ENCODE measurements around the gene KDM2B. TPM values are rescaled to one million over a fixed set of nuclear protein-coding genes. Genes with fewer than 3 reads are reported as not detected.
A peak's percentile ranks its signal among the peaks of the same experiment; 100 is the strongest.

Gene KDM2B
- polyA plus RNA-seq, 1 donor, result 86.4 TPM

DNA sequence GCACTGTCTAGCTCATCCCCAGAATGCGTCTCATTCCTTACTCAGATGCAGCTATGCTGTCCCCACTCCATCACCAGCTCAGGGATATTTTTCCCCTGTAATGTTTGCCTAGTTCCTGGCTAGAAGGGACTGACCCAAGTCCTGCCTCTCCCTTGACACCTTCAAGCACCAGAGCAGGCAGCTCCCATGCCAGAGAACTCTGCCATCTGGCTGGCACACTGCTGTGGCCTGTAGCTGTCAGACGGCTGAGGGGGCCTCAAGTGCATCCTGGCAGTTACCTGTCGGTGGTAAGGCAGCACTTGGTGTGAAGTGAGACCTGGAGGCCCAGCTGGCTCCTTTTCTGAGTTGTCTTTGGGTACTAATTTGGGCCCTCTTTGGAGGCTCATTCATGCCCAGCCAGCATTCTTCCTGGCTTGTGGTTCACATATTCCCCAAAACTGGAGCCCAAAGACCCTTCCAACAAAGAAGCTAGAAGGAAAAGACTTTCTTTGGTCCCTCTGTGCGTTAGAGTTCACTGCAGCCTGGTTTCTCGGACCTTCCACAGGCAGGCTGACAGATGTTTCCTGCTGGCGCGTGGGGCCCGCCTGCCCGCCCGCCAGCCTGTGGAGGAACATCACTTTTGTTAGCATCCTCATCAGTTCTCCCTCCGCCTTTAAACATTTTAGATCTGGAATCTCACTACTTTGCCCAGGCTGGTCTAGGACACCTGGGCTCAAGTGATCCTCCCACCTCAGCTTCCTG, 147.9 kb downstream of the KDM2B start:
- no peak for DNase-seq

DNA sequence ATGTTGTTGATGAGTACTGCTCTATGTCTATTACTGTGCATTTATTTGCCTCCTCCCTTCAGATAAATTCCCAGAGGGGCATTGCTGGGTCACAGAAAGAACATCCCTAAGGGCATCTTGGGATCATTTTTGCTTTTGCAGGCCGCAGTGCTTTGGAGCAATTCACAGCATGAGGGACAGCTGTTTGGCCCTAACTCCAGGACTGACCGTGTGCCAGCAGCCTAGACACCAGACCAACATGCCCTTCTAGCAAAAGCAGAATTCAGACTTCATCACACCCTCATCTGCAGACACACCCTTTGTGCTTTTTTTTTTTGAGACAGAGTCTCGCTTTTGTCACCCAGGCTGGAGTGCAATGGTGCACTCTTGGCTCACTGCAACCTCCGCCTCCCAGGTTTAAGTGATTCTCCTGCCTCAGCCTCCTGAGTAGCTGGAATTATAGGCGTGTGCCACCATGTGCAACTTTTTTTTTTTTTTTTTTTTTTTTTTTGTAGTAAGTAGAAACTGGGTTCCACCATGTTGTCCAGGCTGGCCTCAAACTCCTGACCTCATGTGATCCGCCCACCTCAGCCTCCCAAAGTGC, 149.9 kb downstream of the KDM2B start:
- no peak for DNase-seq

DNA sequence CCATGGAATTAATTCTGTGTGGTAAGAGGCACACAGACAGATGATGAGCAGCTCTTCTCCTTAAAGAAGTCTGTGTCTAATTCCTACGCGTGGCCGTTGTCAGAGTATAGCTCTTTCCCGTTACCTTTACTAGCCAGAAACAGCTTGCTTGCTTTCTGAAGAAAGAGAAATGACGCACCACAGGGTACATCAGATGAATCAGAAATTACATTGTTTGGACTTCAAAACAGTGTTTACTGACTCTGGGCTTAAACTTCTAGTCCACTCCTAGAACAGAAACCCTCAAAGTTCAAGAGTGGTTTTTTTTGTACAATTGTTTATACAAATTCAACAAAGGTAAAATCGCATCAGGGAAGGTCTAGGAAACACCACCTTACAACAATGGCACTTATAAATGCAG, 151.9 kb downstream of the KDM2B start:
- no peak for DNase-seq

DNA sequence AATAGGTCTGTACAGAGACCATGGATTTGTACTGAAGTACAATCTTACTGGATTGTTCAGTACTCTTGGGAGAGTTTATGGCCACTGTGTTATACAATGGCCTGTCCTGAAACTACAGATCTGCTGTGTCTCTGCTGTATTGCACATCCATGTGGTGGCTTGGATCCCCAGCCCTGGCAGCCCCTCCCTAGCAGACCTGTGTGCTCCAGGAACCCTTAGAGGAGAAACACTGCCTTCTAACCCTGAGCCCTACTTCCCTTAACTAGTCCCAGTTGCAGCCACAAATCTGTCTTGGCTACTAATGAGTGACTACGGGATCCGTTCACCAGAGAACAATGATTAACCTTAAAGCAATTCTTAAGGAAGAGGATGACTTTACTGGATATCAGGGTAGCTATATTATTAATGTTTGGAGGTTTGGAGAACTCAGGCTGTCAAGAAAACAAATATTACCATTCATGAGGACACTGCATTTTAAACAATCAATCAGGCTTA, 153.2 kb downstream of the KDM2B start:
- no peak for DNase-seq

DNA sequence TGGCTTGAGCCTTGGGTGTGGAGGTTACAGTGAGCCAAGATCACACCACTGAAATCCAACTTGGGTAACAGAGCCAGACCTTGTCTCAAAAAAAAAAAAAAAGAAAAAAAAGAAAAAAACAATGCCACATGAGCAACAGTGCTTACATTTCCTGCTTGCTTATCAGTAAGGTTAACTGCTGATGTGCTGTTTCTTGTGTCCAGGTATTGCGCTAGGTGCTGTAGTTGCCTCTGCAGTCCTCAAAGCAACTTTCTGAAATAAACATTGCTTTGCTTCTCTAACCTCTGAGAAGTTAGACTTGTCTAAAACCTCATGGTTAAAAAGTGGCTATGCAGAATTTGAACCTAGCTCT, 156.2 kb downstream of the KDM2B start:
- no peak for DNase-seq

DNA sequence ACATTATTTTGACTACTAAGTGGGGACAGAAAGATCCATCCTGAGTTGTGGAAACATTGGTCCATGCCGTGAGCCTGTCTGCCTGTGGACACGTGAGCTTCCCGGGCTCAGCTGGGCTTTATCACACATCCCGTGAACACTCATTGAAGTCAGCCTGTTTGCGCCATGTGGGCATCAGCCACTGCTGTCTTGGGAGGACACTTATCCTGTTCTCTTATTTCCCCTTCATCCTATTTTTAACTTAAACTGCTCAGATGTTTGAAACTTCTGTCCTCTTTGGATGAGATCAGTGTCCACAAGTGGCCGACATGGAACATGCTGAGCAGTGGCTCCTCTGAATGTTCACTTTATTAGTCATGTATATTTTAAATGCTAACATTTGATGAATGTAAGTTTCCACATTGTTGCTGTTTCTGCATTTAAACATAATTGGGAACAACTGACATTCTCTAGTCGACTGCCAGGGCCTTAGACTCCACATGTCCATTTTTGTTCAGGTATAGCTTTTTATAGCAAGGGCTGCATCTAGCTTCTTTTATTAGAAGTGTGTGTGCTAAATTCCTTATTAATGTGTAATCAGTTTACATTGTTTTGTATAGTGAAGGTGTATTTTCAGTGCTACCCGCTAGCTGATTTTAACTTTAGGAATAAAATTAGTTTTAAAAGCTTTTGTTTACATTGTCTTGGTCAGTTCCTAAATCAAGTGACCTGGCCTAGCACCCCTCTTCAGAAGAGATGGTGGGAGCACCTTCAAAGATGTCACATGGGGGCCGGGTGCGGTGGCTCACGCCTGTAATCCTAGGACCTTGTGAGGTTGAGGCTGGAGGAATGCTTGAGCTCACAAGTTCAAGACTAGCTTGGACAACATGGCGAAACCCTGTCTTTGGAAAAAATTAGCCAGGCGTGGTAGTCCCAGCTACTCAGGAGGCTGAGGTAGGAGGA, 156.9 kb downstream of the KDM2B start:
- no peak for DNase-seq

DNA sequence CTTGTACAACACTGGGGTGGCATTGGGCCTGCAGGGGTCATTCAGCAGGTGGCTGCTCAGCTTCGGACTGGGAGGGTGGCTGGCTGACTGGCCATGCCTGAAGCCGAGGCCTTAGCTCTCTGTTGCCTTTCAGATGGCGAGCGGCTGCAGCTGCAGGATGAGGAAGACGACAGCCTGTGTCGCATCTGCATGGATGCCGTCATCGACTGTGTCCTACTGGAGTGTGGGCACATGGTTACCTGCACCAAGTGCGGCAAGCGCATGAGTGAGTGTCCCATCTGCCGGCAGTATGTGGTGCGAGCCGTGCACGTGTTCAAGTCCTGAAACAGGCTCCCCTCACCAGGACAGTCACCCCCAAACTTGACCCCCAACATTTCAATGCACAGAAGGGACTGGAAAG, 157.6 kb downstream of the KDM2B start:
- DNase-seq, result no peak

DNA sequence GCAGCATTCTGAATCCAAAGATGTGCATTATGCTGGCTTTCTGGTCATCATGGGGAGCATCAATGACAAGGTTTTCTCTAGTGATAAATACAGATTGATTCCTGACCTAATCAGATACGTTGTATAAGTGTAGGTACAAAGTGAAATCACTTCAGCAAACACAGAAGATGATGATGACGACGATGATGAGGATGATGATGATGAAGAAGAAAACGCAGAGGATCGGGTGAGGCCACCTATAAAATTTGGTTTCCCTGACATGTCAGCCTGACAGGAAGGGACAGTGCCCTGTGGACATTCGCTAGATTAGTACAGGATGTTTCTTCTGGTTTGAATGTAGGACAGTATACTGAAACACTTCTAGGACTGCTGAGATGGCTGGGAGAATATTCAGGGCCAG, 160.7 kb downstream of the KDM2B start:
- DNase-seq, result no peak

DNA sequence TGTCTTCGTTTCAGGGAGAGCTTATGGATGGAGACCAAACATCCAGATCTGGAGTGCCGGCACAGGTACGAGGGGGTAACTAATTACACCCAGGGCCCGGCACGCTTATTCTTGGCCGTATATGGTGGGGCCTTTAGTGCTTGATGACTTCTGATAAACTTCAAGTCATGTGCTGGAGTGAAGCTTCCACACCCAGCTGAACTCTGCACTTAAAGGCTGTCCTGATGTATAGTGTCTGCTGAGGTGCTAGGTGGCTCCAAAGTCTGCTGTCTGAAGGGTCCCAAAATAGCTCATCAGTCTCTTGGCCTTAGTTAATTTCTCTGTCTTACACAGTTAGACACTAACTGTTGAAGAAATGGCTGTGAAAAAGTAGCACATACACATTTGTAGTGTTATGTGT, 163.0 kb downstream of the KDM2B start:
- DNase-seq, result no peak

DNA sequence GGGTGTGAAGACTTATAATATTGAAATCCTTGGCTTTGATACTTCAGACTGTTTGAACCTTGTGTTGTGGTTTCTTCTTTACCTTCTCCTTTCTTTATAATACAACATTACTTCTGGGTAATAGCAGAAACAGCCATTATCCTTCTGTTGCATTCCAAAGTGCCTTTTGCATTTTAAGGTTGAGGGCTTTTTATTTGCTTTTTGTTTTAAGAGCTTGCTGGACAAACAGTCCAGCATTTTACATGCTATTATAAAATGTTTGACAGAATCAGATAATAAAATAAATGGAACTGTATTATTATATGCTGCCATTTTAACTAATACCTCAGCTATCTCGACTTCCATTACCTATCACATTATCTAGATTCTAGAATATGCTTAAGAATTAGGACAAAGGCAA, 166.9 kb downstream of the KDM2B start:
- DNase-seq, result no peak

DNA sequence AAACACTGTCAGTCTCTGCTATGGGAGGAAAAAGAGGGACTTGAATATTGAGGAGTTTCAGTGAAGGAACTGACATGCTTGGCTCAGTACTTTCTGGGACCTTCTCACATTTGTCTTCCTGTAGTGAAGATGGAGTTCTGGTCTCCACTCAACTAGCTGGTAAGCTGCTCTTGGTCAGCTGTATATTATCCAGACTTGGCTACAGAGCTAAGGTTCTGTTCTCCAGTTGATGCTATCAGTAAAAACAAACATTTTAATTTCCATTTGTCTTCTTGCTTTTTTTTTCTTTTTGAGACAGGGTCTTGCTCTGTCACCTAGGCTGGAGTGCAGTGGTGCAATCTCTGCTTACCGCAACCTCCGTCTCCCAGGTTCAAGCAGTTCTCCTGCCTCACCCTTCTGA, 175.6 kb downstream of the KDM2B start:
- DNase-seq, result no peak

DNA sequence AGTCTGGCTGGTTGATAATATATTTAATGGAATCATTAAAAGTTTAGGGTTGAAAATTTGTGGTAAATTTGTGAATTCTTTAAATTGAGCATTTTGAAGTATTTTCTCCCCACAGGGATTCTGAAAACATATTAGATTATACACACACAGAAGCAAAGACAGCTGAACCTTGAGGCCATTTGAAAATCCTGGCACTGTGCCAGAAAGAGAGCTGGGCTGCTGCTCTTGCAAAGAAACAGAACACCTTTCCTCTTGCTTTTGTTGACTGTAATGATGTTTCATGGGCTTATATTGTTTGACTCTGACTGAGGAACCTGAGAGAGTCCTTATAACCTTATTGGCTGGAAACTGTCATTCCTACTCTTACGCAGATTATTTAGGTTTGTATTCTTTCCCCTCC, 176.1 kb downstream of the KDM2B start:
- DNase-seq, result peak; percentile 41

DNA sequence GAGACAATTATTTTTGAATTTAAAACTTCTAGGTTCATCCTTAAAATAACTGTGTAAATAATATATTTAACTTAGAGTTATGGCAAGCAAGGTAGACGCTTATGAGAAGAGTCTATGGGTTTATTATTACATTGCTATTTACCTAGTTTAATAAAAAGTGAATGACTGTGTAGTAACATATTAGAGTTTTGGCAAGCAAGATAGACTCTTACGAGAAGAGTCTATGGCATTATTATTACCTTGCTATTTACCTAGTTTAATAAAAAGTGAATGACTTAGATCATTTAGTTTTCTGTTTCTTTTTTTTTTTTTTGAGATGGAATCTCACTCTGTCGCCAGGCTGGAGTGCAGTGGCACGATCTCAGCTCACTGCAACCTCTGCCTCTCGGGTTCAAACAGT, 177.1 kb downstream of the KDM2B start:
- DNase-seq, result no peak

DNA sequence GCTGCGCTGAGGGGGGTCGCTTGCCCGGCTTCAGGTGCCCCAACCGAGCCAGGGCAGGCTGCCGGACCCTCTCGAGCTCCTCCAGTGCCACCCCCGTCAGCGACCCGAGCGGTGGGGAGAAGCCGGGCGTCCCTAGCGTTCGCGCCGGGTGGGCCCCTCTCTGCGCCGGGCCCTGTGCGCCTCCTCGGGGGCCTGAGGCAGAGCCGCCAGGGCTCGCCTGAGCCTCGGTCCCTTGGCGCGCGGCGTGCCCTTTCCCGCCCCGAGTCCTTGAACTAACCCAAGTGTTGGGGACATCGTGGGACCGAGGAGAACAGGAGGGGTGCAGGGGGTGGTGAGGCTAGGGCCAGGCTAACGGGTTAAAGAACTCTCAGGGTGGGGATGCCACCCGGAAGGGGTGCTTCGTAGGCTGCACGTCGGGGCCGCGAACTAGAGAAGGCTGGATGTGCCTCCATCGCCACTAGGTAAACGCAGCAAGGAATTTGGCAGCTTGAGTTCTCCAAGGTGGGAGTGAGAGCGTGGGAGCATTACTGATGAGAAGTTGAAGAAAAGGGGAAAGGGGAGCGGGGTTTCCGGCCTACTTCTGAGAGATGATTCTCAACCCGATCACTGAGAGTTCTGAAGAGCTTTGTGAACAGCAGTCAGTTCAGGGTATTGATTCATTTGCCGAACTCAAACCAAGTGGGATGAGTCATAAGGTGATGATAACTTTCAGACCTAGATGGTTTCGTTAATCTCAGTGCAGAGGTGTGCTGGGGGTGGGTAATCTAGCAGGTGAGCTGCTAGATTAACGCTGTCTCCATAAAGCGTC, 180.3 kb downstream of the KDM2B start:
- DNase-seq, result no peak

DNA sequence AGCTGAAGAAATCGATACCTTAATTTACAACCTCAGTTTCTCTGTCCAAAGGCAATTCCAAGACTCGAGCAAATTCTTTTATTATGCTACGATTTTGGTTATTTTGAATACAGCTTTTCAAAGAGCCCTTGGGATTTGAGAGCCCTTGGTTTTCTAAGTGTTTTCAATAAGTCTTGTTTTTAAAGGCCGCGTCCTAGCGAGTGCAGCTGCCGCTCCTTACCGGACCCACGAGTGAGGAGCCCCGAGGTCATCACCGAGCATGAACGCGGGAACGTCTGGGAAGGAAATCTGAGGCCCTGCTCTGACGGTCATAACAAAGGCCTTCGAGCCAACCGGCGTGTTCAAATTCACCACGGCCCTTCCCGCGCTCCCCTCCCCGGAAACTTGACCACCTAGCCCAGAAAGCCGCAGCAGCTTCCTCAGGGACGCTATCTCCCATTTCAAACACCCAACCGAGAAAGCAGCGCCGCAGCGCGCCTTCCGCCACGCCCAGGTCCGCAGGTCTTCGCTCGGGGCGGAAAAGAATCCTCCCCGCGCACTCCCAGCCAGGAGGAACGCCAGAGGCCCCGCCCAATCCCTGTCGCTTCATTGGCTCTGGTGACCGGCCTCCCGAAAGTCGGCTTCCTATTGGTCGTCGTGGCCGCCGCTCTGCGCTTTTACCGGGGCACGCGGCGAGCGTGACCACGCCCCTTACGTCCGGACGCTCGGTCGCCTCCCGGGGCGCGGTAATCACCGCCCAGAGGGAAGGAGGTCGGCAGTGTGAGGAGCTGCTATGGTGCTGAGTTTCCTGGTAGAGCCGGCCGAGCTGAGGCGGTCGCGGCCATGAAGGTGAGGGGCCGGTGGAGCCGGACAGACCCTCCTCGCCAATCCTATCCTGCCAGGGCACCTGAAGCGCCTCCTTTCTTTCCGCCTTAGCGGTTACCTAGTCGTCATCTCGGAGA, 181.2 kb downstream of the KDM2B start, which contains the start of gene RNF34:
Gene RNF34 (plus strand): TSS at position 728 of the 941 bp plus-strand sequence. CDS start 95 bp downstream, at position 823.
- peak; percentile 99 for DNase-seq

DNA sequence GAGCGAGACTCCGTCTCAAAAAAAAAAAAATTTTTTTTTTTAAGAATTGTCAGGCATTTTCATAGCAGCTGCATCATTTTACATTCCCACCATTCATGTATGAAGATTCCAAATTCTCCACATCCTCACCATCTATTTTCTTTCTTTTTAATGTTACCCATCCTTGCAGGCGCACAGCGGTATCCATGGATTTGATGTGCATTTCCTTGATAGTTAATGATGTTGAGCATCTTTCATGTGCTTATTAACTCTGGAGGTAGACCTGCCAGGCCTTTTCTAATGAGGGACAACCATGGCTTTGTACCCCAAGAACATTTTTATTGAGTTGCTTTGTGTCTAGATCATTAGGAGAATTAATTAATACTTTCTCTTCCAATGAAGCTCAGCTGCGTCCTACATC, 182.5 kb downstream of the KDM2B start:
- no peak for DNase-seq

DNA sequence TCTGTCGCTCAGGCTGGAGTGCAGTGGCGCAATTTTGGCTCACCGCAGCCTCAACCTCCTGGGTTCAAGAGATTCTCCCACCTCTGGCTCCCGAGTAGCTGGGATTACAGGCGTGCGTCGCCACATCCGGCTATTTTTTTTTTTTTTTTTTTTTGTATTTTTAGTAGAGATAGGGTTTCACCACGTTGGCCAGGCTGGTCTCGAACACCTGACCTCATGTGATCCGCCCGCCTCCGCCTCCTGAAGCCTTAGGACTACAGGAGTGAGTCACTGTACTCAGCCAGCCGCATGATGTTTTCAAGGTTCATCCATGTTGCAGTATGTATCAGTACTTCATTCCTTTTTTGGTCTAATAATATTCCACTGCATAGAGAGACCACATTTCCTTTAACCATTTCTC, 183.3 kb downstream of the KDM2B start:
- DNase-seq, result no peak

DNA sequence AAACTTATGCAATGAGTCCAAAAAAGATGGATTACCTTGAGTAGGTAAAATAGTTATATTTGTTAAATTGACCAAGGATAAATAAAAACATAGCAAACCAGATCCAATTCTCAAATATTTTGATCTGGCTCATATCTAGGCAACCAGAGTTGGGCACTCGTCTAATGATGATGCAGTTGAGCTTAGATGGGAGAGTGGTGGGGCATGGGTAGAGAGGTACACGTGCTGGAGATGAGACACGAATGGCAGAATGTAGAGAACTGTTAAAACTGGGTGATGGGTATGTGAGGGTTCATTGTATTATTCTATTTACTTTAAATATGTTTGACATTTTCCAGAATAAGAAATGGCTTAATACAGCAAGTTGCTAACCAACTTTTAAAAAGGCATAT, 188.5 kb downstream of the KDM2B start:
- no peak for DNase-seq

DNA sequence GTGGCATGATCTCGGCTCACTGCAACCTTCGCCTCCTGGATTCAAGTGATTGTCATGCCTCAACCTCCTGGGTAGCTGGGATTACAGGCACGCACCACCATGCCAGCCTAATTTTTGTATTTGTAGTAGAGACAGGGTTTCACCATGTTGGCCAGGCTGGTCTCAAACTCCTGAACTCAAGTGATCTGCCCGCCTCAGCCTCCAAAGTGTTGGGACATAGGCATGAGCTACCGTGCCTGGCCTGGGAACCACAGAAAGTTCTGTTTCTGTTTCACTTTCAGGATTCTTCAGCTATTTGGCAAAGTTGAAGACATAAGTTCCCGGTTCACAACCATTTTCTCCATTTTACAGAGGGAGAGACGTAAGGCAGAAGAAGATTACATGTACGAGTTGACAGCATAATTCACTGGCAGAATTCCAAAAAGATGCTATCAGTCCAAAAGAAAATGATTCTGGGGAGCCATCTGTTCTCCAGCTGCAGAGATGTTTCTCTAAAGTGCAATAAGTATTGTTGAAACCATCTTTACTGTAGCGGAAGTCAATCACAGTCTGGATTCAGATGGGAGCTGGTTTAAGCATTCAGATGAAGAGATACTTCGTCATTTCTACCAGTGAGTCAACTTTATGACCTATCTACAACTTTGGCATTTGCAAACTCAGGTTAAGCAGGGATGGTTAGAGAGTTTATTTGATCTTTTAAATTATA, 189.1 kb downstream of the KDM2B start:
- no peak for DNase-seq

DNA sequence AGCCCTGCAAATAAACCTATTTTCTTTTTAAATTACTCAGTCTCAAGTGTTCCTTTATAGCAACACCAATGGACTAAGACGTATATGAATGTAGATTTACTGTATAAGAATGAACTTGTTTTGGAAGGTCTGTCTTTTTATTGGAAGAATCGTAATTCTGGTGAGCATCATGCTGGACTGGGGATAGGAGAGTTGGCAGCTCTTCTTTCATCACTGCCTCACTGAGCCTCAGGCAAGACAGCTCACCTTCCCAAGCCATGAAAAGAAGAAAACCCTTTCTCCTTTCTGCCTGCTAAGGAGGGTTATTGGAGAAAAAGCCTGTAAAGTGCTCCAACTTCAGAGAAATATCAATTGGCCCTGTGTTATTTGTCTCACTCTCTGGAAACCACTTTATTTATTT, 190.0 kb downstream of the KDM2B start:
- DNase-seq, result no peak
